HCT116 (cell line): ENCODE results near the gene CDH11. TPM values are rescaled to one million over a fixed set of nuclear protein-coding genes. Genes with fewer than 3 reads are reported as not detected.

Experiments
- ATAC-seq: fragments of 200-7000 bp; cut with Tn5 transposase; 2 replicates; pipeline ENCODE4 v1.9.1; 2020; ENCODE audit warnings: mild to moderate bottlenecking, moderate library complexity
- BruUV-seq: library from RNA; stranded (reverse); fragments of 400-500 nt; replicated peaks from 2 replicates; lab custom pipeline; 2021; lab: Mats Ljungman, UMichigan
- CTCF ChIA-PET: fragments of 300-600 bp; sonication (Branson Sonifier 250); formaldehyde crosslinking; loops from one replicate; lab custom pipeline; 2021; ENCODE audit warnings: antibody characterized with exemption; lab: Charles Lee
- POLR2A ChIA-PET: fragments of 300-600, 350-600 bp; sonication (Branson Sonifier 250); formaldehyde crosslinking; loops from one replicate; lab custom pipeline; 2021; ENCODE audit warnings: antibody characterized with exemption; lab: Charles Lee
- RAD21 ChIA-PET, 2 experiments: fragments of 300-600 bp; sonication (Branson Sonifier 250); formaldehyde crosslinking; loops; one replicate each; lab custom pipeline; 2023; ENCODE audit warnings: low total read pairs in 2 of 2; ENCODE audit not compliant: uncharacterized antibody in 2 of 2, unreplicated experiment in 2 of 2, low non-redundant PET in 1 of 2; lab: Charles Lee
- DNase-seq: peaks from one replicate; pipeline ENCODE4 v3.0.0-alpha.2; 2010; ENCODE audit warnings: low read depth, low spot score
- H2AFZ ChIP-seq: fragments of 200-600 bp; shearing (Covaris generic), sonication (generic); 2 replicates; pipeline ENCODE4 v1.6.1; 2017; ENCODE audit warnings: low read depth, mixed run types, mixed read lengths, antibody characterized with exemption, low read length; ENCODE audit not compliant: poor library complexity, severe bottlenecking
- H3K27ac ChIP-seq: 2 replicates; pipeline ENCODE4 v1.5.1; 2012; ENCODE audit warnings: low read depth, low read length
- H3K27me3 ChIP-seq: fragments of 200-600 bp; sonication (generic); 2 replicates; pipeline ENCODE4 v1.6.1; 2016; ENCODE audit warnings: mixed run types, low read length, mixed read lengths; ENCODE audit not compliant: insufficient read depth
- H3K36me3 ChIP-seq, 2 experiments: fragments of 200-500 bp in 1 of 2; fragments of 200-600 bp in 1 of 2; sonication (Bioruptor generic) in 1 of 2; sonication (generic) in 1 of 2; 2 replicates each; pipeline versions ENCODE4 v1.5.1 to v1.6.1; 2014 to 2016; ENCODE audit warnings: low read length in 2 of 2, inconsistent platforms in 1 of 2, mixed read lengths in 1 of 2, mixed run types in 1 of 2; ENCODE audit not compliant: insufficient read depth in 2 of 2, control insufficient read depth in 1 of 2
- H3K4me1 ChIP-seq, 2 experiments: fragments of 200-600 bp in 1 of 2; sonication (generic) in 1 of 2; 2 replicates each; pipeline versions ENCODE4 v1.5.1 to v1.6.1; 2012 to 2017; ENCODE audit warnings: low read length in 2 of 2, inconsistent platforms in 1 of 2, mild to moderate bottlenecking in 1 of 2, mixed read lengths in 1 of 2, mixed run types in 1 of 2, moderate library complexity in 1 of 2; ENCODE audit not compliant: insufficient read depth in 2 of 2, control insufficient read depth in 1 of 2
- H3K4me2 ChIP-seq: fragments of 200-600 bp; sonication (generic); 2 replicates; pipeline ENCODE4 v1.6.1; 2017; ENCODE audit warnings: mixed run types, low read length, mixed read lengths
- H3K4me3 ChIP-seq, 2 experiments: fragments of 200-600 bp in 1 of 2; sonication (generic) in 1 of 2; replicated peaks in 1 of 2; 2 replicates each; pipeline ENCODE4 v1.5.1; 2011 to 2016; ENCODE audit warnings: low read length in 2 of 2, control low read depth in 1 of 2, low read depth in 1 of 2, mild to moderate bottlenecking in 1 of 2, mixed read lengths in 1 of 2, mixed run types in 1 of 2
- H3K79me2 ChIP-seq: fragments of 200-600 bp; sonication (generic); 2 replicates; pipeline ENCODE4 v1.6.1; 2017; ENCODE audit warnings: mild to moderate bottlenecking, mixed run types, low read length, moderate library complexity, mixed read lengths; ENCODE audit not compliant: insufficient read depth
- H3K9ac ChIP-seq: fragments of 200-600 bp; sonication (generic); 2 replicates; pipeline ENCODE4 v1.6.1; 2016; ENCODE audit warnings: low read length, mixed read lengths
- H3K9me2 ChIP-seq: fragments of 200-600 bp; sonication (generic), shearing (Covaris generic); 2 replicates; pipeline ENCODE4 v1.6.1; 2017; ENCODE audit warnings: mixed run types, mild to moderate bottlenecking, moderate library complexity; ENCODE audit not compliant: insufficient read depth
- H3K9me3 ChIP-seq, 2 experiments: fragments of 200-500 bp in 1 of 2; fragments of 200-600 bp in 1 of 2; sonication (Bioruptor generic) in 1 of 2; sonication (generic) in 1 of 2; 2 replicates each; pipeline ENCODE4 v1.6.1; 2014 to 2017; ENCODE audit warnings: low read length in 2 of 2, mixed read lengths in 2 of 2, inconsistent platforms in 1 of 2, low read depth in 1 of 2, mild to moderate bottlenecking in 1 of 2, mixed run types in 1 of 2, moderate library complexity in 1 of 2; ENCODE audit not compliant: control insufficient read depth in 1 of 2, insufficient read depth in 1 of 2
- H4K20me1 ChIP-seq: fragments of 200-600 bp; sonication (generic), shearing (Covaris generic); 2 replicates; pipeline ENCODE4 v1.6.1; 2017; ENCODE audit warnings: mixed run types, mild to moderate bottlenecking, moderate library complexity; ENCODE audit not compliant: insufficient read depth
- CBX3 ChIP-seq: IDR thresholded peaks from 2 replicates; pipeline ENCODE4 v1.6.1; 2012; ENCODE audit warnings: low read depth
- CEBPB ChIP-seq: IDR thresholded peaks from 2 replicates; pipeline ENCODE4 v1.6.1; 2012; ENCODE audit warnings: low read depth
- EGR1 ChIP-seq: IDR thresholded peaks from 2 replicates; pipeline ENCODE4 v1.6.1; 2012; ENCODE audit warnings: low read depth
- ELF1 ChIP-seq: IDR thresholded peaks from 2 replicates; pipeline ENCODE4 v1.6.1; 2012; ENCODE audit warnings: low read depth, borderline replicate concordance
- EZH2 ChIP-seq: fragments of 200-600 bp; sonication (generic); IDR thresholded peaks from 2 replicates; pipeline ENCODE4 v1.6.1; 2017; ENCODE audit warnings: antibody characterized with exemption, mixed run types
- FOSL1 ChIP-seq: IDR thresholded peaks from 2 replicates; pipeline ENCODE4 v1.6.1; 2012; ENCODE audit warnings: low read depth
- JUND ChIP-seq: IDR thresholded peaks from 2 replicates; pipeline ENCODE4 v1.6.1; 2012
- POLR2AphosphoS5 ChIP-seq: IDR thresholded peaks from 2 replicates; pipeline ENCODE4 v1.6.1; 2011; ENCODE audit warnings: mild to moderate bottlenecking, low read depth, low read length, moderate library complexity
- SIN3A ChIP-seq: IDR thresholded peaks from 2 replicates; pipeline ENCODE4 v1.6.1; 2012; ENCODE audit warnings: low read depth
- YY1 ChIP-seq: IDR thresholded peaks from 2 replicates; pipeline ENCODE4 v1.6.1; 2011; ENCODE audit warnings: low read length, low read depth, moderate library complexity, mild to moderate bottlenecking; ENCODE audit not compliant: insufficient replicate concordance; ENCODE audit errors: extremely low read depth
- ZFX ChIP-seq: fragments of 450-650 bp; IDR thresholded peaks from 2 replicates; pipeline ENCODE4 v1.6.1; 2017
- intact Hi-C: fragments of 100-400 bp; cut with micrococcal nuclease; formaldehyde crosslinking; loops from 2 replicates; pipeline ENCODE4 v1.10.0; 2022
- total RNA-seq: library from RNA; stranded (reverse); gene quantifications from one replicate; pipeline ENCODE4 v1.2.1, GENCODE V29; 2021; ENCODE audit not compliant: unreplicated experiment
- TF ChIP-seq, protein P1 (sequence below): IDR thresholded peaks from 2 replicates; pipeline ENCODE4 v1.6.1; 2011; ENCODE audit warnings: mild to moderate bottlenecking, low read length, moderate library complexity; ENCODE audit not compliant: insufficient replicate concordance; ENCODE audit errors: extremely low read depth
- TF ChIP-seq, protein P2 (sequence below): IDR thresholded peaks from 2 replicates; pipeline ENCODE4 v1.6.1; 2012
- TF ChIP-seq, protein P3 (sequence below): IDR thresholded peaks from 2 replicates; pipeline ENCODE4 v1.6.1; 2012; ENCODE audit warnings: low read depth
- TF ChIP-seq, protein P4 (sequence below): IDR thresholded peaks from 2 replicates; pipeline ENCODE4 v1.6.1; 2012

Gene CDH11
- total RNA-seq, 1 experiment from 2014 or later: 0.52 TPM

DNA sequence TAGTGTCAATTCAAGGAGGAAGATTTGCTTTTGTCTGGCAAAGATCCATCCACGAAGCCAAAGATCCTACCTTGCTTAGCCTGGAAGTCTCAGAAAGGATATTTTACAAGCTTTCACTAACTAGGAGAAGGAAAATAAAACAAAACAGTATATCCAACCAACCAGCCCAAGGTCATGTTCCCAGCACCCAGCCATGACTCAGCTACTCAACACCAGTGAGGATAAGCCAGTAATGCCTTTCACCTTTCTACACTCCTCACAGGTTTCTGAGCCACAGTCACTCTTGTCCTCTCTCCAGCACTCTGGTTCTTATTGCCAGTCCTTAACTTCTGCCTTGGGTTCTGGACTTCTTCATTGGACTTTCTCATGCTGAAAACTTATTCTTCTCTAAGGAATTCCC is 116.2 kb downstream of the CDH11 start:
- no peaks in the 10 kb centered on the region for H3K36me3 ChIP-seq
- no peaks in the 10 kb centered on the region for H3K79me2 ChIP-seq
- ATAC-seq: no peak
- no peaks in the 10 kb centered on the region for H3K4me1 ChIP-seq
- no peaks in the 10 kb centered on the region for H3K9me2 ChIP-seq
- TF ChIP-seq ZFX: no peak
- TF ChIP-seq JUND: no peak
- no peak for TF ChIP-seq FOSL1
- TF ChIP-seq POLR2AphosphoS5: no peak
- TF ChIP-seq, protein P1, sequence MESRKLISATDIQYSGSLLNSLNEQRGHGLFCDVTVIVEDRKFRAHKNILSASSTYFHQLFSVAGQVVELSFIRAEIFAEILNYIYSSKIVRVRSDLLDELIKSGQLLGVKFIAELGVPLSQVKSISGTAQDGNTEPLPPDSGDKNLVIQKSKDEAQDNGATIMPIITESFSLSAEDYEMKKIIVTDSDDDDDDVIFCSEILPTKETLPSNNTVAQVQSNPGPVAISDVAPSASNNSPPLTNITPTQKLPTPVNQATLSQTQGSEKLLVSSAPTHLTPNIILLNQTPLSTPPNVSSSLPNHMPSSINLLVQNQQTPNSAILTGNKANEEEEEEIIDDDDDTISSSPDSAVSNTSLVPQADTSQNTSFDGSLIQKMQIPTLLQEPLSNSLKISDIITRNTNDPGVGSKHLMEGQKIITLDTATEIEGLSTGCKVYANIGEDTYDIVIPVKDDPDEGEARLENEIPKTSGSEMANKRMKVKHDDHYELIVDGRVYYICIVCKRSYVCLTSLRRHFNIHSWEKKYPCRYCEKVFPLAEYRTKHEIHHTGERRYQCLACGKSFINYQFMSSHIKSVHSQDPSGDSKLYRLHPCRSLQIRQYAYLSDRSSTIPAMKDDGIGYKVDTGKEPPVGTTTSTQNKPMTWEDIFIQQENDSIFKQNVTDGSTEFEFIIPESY: no peak
- TF ChIP-seq, protein P2, sequence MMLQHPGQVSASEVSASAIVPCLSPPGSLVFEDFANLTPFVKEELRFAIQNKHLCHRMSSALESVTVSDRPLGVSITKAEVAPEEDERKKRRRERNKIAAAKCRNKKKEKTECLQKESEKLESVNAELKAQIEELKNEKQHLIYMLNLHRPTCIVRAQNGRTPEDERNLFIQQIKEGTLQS: no peak
- TF ChIP-seq CEBPB: no peak
- no peak for TF ChIP-seq YY1
- no peak for TF ChIP-seq ELF1
- TF ChIP-seq SIN3A: no peak
- TF ChIP-seq, protein P3, sequence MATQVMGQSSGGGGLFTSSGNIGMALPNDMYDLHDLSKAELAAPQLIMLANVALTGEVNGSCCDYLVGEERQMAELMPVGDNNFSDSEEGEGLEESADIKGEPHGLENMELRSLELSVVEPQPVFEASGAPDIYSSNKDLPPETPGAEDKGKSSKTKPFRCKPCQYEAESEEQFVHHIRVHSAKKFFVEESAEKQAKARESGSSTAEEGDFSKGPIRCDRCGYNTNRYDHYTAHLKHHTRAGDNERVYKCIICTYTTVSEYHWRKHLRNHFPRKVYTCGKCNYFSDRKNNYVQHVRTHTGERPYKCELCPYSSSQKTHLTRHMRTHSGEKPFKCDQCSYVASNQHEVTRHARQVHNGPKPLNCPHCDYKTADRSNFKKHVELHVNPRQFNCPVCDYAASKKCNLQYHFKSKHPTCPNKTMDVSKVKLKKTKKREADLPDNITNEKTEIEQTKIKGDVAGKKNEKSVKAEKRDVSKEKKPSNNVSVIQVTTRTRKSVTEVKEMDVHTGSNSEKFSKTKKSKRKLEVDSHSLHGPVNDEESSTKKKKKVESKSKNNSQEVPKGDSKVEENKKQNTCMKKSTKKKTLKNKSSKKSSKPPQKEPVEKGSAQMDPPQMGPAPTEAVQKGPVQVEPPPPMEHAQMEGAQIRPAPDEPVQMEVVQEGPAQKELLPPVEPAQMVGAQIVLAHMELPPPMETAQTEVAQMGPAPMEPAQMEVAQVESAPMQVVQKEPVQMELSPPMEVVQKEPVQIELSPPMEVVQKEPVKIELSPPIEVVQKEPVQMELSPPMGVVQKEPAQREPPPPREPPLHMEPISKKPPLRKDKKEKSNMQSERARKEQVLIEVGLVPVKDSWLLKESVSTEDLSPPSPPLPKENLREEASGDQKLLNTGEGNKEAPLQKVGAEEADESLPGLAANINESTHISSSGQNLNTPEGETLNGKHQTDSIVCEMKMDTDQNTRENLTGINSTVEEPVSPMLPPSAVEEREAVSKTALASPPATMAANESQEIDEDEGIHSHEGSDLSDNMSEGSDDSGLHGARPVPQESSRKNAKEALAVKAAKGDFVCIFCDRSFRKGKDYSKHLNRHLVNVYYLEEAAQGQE: no peak
- TF ChIP-seq CBX3: no peak
- TF ChIP-seq, protein P4, sequence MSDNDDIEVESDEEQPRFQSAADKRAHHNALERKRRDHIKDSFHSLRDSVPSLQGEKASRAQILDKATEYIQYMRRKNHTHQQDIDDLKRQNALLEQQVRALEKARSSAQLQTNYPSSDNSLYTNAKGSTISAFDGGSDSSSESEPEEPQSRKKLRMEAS: no peak
- TF ChIP-seq EZH2: no peak
- no peak for TF ChIP-seq EGR1
- no peaks in the 10 kb centered on the region for H3K27me3 ChIP-seq
- CTCF ChIA-PET: no interaction called here
- H2AFZ ChIP-seq: no peak overlapping the region
- POLR2A ChIA-PET: no interaction called here
- no TSS peak for BruUV-seq
- no peak overlapping the region for H3K9ac ChIP-seq
- intact Hi-C loops: no loop called here
- H3K9me3 ChIP-seq: peaks cover 9 to 18% of the 10 kb centered on the region in 2 experiments; a peak in 2 of 4 replicates
- H3K4me2 ChIP-seq: no peak overlapping the region
- RAD21 ChIA-PET: no interaction called here
- H3K4me3 ChIP-seq: no peak overlapping the region
- no peak overlapping the region for H3K27ac ChIP-seq
- no peaks in the 10 kb centered on the region for H4K20me1 ChIP-seq
- DNase-seq: no peak
